Adrenal gland (tissue), 5 donors: ENCODE data around the gene RHOBTB3.

ENCODE experiments used
- POLR2A ChIP-seq, 2 donors: fragments of 450-650 bp; IDR thresholded peaks; one replicate each; pipeline ENCODE4 v1.6.1; 2017; ENCODE audit warnings: antibody characterized with exemption in 2 of 2, mild to moderate bottlenecking in 2 of 2, moderate library complexity in 1 of 2
- TF ChIP-seq, protein P1 (sequence below), 6 experiments: fragments of 450-650 bp in 4 of 6; fragments of 200-600 bp in 2 of 6; sonication (generic) in 1 of 6; IDR thresholded peaks; 1 replicate in 5 of 6; 2 replicates in 1 of 6; pipeline versions ENCODE4 v1.5.1 to v1.8.0; 2016 to 2021; ENCODE audit warnings: antibody characterized with exemption in 6 of 6, mild to moderate bottlenecking in 2 of 6, moderate library complexity in 1 of 6
- donor health status: DM: no; HTN: no; CAD: no.

GRCh38 chr5:95842854-95843544 lies 111.9 kb downstream of the RHOBTB3 start:
- TF ChIP-seq, protein P1, sequence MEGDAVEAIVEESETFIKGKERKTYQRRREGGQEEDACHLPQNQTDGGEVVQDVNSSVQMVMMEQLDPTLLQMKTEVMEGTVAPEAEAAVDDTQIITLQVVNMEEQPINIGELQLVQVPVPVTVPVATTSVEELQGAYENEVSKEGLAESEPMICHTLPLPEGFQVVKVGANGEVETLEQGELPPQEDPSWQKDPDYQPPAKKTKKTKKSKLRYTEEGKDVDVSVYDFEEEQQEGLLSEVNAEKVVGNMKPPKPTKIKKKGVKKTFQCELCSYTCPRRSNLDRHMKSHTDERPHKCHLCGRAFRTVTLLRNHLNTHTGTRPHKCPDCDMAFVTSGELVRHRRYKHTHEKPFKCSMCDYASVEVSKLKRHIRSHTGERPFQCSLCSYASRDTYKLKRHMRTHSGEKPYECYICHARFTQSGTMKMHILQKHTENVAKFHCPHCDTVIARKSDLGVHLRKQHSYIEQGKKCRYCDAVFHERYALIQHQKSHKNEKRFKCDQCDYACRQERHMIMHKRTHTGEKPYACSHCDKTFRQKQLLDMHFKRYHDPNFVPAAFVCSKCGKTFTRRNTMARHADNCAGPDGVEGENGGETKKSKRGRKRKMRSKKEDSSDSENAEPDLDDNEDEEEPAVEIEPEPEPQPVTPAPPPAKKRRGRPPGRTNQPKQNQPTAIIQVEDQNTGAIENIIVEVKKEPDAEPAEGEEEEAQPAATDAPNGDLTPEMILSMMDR (IDR thresholded peaks at IDR 0.05): peak in 4 of 6 experiments; percentile 18 to 41 (median 30)
- TF ChIP-seq POLR2A (IDR thresholded peaks at IDR 0.05): peak in 1 of 2 donors; percentile 62
